Measurements from ENCODE around the gene ACBD6.

ACBD6 gene

DNA sequence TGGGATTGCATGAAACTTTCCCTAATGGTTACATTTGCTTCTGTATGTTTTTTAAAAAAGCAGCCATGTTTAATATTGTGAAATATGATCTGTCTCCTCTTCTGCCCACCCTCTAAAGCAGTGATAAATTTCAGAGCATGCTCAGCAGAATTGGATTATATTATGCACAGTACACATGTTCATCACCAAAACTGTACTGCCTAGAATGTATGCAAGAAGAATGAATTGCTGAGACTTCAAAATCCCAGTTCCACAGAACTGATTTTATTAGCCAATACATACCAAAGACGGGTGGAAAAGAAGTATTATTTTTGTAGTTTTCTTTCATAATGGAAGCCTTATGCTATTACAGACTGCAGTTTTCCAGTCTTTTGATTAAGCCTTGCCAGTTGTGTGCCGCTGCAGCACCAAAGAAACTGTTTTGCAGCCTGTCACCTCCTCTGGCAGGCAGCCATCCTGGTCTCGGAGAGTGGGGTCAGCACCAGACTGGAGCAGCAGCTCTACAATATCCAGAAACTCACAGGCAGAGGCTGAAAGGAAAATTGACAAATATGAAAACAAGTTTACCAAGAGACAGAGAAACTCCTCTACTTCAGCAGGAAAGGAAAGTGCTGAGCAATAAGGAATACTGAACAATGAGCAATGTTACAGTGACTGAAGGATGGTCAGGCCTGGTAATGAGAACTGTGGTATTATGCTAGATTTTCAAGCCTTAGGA, 214.2 kb downstream of the ACBD6 start:
- DNase-seq, result no peak

DNA sequence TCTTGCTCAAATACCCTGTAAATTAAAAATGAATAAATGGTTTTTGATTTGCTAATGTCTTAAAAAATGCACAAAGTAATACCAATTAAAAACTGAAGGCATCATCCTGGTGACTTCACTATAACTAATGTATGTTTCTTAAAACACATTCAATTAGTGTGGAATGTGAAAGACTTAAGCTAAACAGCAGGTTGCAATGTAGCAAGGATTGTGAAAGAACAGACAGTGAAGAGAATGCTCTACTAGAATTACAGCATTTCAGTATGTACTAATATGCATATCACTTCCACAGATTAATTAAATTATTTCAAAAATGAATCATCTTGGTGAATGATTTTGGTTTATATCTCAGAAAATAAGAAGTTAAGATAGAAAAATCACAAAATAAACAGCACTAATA, 216.0 kb downstream of the ACBD6 start:
- no peak for DNase-seq

DNA sequence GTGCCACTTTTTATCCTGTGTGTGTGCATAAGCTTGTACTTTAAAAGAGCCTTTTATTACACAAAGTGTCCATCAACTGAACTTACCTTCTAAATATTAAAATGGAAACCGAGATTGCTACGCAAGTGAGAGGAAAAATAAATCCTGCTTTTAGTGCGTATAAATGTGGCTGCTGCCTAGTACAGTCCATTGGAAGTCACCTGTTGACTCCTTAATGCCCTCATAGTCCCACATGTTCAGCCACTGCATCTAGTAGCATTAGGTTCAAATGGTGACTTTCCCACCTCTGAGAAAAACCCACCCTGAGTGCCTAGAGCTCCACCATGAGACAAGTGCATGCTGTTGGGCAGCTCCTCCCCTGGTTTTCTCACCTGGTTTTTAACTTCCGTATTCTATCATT, 219.3 kb downstream of the ACBD6 start:
- no peak for DNase-seq

DNA sequence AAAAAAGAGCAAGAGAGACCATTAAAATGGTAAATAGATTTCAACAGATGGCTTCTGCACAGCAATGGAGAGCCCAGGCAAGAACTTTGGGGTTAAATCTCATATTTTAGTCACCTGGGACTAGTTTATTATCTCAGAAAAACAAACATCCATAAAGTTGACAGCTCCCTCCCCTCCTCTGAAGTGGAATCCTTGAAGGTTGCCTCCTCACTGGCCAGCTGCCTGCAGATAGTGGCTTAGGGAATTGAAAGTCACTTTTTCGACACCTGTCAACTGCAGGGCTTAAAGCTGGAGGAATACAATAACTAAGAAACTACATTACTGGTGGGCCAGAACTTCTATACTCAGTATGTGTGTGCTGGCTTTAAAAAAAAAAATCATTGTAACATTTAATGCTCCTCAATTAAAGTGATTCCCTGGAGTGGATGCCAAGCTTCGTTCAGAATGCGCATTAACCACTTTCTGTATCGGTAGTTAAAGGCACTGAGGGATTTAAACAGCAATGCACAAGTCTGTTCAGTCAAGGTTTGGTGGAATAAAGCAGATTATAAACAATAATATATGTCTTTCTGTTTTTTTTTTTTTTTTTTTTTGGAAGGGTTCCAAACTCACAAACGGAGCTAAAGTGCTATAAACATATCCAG, 219.9 kb downstream of the ACBD6 start:
- no peak for DNase-seq

DNA sequence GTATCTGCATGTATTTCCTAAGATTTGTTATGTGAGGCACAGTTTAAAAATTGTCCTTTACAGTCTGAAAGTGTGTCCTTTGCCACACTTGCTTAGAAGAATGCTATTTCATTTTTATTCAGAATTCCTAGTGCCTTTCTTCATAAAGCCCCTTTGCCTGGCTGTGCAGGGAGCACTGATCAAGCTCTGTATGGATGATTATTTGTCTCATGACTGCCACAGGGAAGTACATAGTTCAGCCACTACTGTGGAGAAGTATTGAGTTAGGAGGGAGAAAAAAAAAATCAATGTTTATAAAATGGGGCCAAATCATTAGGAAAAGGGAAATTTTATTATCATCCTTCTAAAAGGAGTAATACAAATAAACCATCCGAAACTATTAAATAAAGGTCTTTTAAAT, 220.9 kb downstream of the ACBD6 start:
- DNase-seq, result no peak

DNA sequence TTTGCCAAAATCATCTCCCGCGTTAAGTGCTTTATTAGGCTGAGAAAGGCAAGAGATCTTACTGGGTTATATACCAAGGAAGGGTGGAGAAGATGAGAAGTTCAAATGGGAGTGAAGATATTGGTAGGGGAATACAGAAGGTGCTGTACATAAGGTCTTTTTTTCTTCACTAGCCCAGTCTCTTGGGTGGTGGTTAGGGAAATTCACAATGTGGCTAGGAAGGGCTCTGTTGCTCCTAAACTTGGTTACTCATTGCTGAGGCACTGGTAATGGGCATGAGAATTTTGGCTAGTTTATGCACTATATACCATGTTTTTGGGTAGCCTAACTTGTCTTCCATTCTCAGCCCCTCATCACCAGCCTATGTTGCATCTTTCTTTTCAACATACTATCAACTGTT, 221.8 kb downstream of the ACBD6 start:
- no peak for DNase-seq

DNA sequence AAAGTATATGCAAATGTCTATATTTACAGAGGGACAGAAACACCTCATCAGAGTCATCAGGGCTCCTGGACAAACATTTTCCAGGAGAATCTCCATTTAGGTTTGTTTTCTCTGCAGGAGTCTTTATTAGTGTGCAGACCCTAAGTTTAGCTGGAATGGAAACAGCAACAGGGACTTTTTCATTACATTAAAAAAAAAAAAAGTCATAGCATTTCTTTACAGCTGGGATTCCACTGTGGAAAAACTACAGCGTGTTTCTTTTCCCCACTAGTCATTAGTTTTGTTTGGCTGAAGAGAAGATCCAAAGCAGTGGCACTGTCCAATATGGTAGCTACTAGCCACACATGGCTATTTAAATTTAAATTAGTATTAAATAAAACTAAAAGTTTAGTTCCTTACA, 222.7 kb downstream of the ACBD6 start:
- no peak for DNase-seq

DNA sequence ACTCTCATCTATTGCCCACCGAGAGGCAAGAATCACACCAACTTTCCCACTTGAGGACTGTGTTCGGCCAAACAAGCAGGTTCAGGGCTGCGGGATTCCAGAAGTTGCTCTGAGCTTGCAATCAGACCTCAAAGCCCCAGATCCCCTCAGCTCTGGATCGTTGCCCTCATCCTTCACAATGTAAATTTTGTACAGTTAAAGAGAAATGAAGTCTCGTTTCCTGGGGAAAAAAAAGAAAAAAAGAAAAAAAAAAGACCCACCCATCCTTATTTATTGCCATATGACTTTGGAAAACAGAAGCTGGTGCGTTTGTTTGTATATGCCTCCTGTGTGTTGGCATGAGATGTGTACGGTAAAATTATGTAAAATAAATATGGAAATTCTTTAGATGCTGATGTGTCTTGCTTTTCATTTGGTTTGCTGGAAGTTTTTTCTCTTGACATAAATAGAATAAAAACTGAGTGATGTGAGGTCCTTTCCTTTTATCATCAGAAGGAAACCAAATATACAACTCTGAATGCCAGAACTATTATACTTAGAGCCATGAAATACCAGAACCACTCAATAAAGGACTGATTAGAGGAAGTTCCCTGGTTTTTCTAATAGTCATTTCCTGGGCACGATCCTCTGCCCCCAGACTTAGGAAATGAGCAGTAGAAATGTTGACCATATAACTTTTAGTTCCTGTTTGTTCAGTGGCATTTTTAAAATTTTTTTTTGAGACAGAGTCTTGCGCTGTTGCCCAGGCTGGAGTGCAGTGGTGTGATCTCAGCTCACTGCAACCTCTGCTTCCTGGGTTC, 223.6 kb downstream of the ACBD6 start:
- DNase-seq, result no peak

DNA sequence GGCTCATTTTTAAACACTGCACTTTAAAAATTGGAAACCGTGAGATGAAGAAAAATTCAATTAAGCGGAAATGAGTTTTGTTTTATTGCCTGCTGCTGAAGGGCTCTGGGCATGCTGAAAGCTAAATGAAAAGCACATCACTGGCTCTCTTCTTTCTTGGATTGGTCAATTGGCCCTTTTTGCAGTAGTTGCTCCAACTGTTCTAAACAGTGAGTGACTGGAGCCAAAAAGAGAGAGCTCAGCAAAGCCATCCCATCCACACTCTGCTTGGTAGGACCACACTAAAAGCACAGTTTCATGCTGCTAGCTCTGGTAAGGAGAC, 224.2 kb downstream of the ACBD6 start:
- no peak for DNase-seq

DNA sequence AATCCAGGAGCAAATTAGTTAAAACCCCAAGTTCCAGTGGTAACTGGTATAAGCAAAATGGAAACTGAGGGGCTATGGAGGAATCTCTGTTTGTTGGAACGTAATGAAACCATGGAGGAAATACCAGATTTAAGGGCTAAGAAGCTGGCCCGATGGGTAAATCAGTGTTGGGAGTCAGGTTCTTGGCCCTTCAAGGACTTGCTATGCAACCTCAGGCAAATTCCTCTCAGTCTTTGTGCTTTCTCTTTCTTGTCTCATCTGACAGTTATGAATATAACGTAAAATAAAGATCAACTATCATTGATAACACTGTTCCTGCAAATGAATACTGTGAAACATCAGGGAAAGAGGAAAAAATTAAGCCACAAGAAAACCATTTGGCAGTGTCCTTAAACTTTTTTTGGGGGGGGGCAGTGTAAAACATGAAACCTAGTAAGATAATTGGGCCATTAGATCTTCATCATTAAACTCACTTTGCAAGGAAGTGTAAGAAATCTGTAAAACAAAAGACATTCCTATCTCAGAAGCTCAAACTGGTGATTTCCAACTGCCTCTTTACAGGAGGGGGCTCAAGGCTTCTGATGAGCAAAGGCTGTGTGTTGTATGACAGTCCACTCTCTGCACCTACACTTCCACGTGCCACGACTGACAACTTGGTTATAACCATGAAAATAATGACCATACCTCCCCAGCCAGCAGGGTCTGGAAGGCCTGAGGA, 224.7 kb downstream of the ACBD6 start:
- DNase-seq, result no peak

DNA sequence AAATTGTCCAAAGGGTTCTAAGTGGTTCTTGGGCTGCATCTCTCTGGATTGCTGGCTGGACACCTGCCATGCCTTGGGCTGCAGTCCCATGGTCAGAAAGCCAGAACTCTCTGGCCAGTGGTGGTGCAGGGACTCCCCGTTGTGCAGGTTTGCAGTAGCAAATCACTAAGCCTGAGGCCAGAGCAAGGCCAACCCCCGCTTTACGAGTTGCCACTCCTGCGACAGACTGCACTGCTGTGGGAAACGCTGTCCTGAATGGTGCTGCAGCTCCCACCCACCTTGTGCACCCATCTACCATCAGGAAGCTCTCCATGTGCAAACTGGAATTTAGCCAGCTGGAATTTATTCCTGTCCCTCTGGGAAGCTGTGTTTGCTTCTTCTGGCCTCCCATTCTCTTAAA, 226.7 kb downstream of the ACBD6 start:
- no peak for DNase-seq

DNA sequence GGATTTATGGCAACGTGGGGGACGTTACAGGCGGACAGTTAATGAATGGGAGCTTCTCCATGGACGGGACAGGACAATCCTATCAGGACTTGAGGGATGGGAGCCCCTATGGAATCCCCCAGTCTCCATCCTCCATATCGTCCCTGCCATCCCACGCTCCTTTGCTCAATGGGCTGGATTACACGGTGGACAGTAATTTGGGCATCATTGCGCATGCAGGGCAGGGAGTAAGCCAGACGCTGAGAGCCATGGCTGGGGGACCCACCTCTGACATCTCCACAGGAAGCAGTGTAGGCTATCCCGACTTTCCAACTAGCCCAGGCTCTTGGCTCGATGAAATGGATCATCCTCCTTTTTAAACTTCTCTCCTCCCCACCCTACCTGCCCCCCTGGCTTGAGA, 228.2 kb downstream of the ACBD6 start:
- no peak for DNase-seq

DNA sequence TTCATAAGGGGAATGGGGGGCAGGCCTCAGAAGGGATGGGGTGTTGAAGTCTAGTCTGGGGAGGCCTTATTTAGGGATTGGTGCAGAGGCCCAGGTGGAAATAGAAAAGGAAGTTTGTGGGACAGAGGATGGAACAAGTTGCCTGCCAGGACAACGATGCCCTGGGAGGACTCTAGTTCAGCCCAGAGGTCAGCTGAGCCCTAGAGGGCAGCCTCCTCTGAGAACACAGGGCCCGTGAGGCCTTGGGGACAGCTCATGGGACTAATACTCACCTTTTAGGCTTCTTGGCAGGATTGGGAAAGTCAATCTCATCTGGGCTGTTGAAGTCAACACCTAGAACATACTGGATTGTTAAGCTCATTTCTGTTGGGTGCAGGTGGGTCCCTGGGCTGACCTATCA, 229.3 kb downstream of the ACBD6 start:
- no peak for DNase-seq

DNA sequence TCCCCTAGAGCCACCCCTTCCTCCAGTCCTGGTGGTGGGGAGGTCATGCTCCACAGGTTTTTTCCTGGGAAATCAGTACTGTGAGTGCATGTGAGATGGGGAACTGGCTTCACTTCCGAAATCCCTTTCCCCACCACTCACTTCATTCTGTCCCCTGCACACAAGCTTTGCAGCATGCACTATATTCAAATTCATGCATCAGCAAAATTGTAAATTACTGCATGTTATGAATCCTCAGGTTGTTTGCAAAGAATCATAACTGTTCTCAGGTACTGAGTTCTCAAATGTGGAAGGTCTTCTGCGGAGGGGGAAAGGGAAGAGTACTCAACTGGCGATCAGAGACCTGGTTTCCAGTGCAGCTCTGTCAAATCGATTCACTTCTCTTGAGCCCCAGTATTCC, 230.0 kb downstream of the ACBD6 start:
- no peak for DNase-seq

DNA sequence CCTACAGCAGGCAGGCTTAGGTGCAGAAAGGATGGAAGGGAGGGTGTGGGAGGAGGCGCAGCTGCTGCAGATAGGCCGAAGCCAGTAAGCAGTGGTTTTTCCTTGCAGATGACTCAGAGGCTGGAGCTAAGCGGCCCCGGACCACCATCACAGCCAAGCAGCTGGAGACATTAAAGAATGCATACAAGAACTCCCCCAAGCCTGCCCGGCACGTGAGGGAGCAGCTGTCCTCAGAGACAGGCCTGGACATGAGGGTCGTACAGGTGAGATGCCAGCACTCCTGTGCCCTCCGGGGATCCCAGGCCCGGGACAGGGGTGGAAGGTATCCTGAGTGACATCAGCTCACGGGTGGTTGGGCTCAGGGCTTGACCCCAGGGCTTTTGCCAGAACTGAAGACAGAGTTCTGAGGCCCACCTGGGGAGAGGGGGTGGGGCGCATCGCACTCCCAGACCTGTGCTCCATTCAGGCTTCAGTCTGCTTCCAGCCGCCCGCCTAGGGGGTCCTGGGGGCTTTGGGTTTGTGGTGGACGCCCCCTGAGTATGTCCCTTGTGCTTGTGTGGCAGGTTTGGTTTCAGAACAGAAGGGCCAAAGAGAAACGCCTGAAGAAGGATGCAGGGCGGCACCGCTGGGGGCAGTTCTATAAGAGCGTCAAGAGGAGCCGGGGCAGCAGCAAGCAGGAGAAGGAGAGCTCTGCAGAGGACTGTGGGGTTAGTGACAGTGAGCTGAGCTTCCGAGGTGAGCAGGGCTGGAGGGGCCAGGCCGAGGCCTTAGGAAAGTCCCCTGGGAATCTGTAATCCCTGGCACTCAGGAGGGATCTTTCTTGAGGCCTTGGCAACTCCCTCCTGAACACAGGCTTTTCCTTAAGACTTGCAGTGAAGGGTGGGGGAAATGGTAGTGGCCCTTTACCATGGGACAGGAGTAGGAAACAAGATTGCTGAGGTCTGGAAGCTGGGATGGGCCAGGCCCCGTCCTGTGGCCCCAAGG, 230.8 kb downstream of the ACBD6 start:
- DNase-seq, result no peak

DNA sequence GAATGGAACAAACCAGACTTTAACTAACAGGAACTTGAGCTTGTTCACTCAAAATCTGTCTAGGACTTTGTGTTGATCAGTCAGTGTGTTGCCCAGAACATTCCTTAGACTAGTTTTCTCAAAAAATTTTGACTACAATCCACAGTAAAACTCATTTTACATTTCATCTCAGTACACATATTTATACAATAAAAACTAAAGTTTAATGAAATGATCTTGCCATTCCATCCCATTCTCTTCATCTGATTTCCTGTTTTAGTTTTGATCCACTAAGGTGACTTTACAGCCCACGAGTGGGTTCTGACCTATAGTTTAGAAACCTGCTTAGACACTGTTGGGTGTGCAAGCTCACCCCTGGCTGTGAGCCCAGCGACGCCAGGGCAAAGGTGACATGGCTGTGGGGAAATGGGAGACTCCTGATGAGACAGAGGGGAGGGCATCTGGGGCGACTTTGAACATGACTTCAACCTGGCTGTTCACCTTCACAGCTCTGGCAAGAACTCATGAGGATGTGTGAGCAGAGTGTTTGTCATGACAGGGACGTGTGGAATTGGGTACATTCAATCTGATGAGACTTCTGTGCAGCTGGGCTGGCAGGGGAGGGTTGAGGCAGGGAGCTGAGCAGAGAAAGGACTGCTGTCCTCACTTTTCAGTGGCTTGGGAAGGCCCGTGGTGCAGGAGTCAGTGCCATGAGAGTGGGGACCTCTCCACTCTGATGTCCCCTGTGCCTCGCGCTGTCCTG, 231.7 kb downstream of the ACBD6 start:
- no peak for DNase-seq

DNA sequence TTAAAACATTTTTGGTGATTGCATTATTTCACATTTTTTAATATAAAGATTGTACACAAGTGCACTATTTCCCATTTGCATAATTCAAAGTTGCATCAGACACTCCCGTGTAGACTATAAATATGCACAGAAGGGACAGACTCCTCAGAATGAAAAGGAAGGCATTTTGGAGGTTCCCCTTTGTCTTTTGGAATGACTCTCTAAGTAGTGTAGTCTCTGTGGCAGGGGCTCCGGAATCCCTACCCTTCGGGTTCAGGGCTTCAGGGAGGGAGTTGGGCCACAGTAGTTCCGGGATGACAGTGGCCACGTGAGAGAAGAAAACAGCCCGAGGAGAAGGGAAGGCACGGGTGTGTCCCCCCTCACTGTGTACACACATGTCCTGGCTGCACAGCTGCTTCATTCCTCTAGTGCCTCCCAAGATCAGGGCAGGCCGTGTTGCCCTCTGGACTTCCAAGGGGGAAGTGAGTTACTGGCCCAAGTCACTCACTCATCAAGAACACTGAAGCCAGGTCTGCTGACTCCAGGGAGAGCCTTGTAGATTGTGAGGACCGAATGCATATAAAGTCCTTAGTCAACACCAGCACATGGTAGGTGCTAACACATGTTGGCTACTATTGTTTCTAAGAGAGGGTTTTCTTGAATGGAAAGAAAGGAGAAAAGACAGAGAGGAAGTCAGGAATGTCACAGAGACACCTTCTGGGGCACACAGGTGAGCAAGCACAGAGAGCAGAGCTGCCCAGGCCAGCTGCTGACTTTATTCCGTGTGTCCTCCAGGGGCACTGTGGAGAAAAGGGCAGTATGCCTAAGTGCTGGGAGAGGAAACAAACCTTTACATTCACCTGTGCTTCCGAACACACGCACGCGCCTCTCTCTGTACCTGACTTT, 232.5 kb downstream of the ACBD6 start:
- DNase-seq, result no peak

DNA sequence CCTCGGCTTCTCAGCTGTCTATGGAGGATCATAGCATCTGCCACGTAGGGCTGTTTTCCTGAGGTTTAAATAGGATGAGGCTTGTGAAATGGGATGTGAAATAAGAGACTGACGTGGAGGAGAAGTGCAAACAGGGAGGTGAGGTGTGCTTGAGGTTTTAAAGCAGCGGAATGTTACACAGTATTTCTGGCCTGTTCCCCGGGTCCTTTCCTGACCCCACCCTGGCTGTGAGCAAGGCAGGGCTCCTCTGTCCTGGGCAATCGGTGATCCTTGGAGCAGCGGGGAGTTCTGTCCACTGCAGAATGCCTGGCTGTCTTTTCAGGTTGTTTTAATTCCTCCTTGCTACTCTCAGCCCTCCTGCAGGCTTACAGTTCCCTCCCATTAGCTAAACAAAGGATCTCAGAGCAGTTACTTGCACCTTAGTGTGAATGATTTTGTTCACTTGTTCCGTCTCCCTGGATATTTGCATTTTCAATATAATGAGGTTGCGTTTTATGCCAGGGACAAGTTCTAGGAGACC, 233.8 kb downstream of the ACBD6 start:
- DNase-seq, result no peak

DNA sequence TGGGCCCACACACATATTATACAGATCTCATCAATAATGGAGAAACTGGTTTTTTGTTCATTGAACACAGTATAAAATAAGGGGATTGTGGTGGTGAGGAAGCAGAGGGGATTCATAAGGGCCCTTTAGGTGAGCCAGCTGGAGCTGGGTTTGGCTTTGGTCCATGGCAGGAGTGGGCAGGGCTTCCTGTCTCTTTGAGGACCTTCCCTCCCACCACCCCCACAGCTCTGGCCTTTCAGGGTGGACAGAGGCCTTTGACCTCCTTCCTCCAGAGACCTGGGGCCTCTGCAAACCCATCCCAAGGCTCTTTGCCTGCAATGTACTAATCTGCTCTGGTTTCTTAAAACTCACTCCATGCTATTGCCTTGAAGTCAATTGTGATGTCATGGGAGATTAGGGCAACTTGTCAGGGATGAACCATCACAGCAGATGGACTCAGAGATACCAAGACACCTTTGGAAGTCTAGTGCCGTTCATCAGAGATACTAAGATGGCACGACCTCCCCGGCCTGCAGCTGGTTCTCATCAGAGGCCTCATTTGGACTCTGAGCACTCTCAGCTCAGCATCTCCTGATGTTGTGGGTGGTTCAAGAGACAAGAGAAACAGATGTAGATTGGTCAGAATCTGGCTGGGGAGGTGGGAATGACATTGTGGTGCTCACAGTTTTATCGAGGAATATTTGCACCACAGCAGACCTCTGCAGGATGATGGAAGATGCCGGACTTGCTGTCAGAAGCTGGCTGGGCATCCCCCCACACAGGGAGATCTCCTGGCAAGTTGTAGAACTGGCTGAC, 234.4 kb downstream of the ACBD6 start:
- no peak for DNase-seq

DNA sequence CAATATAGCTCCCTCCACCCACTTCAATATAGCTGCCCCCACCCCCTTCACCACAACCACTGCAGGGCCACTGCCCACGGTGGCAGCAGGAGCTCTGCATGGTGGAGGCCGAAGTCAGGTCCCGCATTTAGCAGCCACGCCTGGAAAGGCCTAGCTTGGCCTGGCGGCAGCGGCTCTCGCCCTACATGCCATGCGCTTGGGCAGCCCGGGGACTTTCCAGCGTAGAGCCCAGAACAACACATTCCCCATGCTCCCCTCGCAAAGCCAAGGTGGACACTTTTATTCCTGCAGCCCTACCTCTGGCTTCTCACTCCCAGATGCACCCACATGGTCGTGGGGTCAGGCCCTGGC, 235.2 kb downstream of the ACBD6 start:
- DNase-seq, result no peak
